Measurements from ENCODE around the gene STK10. TPM values are rescaled to one million over a fixed set of nuclear protein-coding genes. Genes with fewer than 3 reads are reported as not detected.

The STK10 gene
- total RNA-seq, 4 donors from 2014 or later: 3.3 to 24.6 (median 13.4) TPM

- intact Hi-C loops (cut with DNase I; ENCODE audit: low total_unique reads): loop anchor here (5.0 kb wide), 1 partner anchor 191 kb away; no protein-coding TSS in a partner anchor
- H3K4me1 ChIP-seq: no peaks in the 10 kb centered on the region
- DNase-seq: no peak
- TF ChIP-seq CTCF (IDR thresholded peaks at IDR 0.05) (no peak), POLR2A (IDR thresholded peaks at IDR 0.05) (no peak)
- H3K36me3 ChIP-seq: no peaks in the 10 kb centered on the region
- no peak overlapping the region for H3K4me3 ChIP-seq
- H3K9me3 ChIP-seq: no peaks in the 10 kb centered on the region
- H3K27ac ChIP-seq: no peak overlapping the region
- no peaks in the 10 kb centered on the region for H3K27me3 ChIP-seq
Measured at GRCh38 chr5:172101547-172102217, 86.3 kb downstream of the STK10 start.

GRCh38 chr5:172098883-172099282 lies 89.1 kb downstream of the STK10 start:
- DNase-seq: no peak
- TF ChIP-seq CTCF (IDR thresholded peaks at IDR 0.05) (no peak), POLR2A (IDR thresholded peaks at IDR 0.05) (no peak)
- Histone ChIP-seq H3K27ac (no peak overlapping the region), H3K27me3 (no peaks in the 10 kb centered on the region), H3K4me1 (no peaks in the 10 kb centered on the region), H3K9me3 (no peaks in the 10 kb centered on the region), H3K36me3 (no peaks in the 10 kb centered on the region), H3K4me3 (no peak overlapping the region)
- intact Hi-C loops (cut with DNase I; ENCODE audit: low total_unique reads): no loop called here

GRCh38 chr5:172098046-172098445 lies 90.0 kb downstream of the STK10 start:
- DNase-seq: no peak
- intact Hi-C loops (cut with DNase I; ENCODE audit: low total_unique reads): no loop called here
- no peak for TF ChIP-seq POLR2A (IDR thresholded peaks at IDR 0.05)
- Histone ChIP-seq H3K4me1 (no peaks in the 10 kb centered on the region), H3K27ac (no peak overlapping the region), H3K27me3 (no peaks in the 10 kb centered on the region), H3K9me3 (no peaks in the 10 kb centered on the region), H3K4me3 (no peak overlapping the region), H3K36me3 (no peaks in the 10 kb centered on the region)

- H3K9me3 ChIP-seq: no peaks in the 10 kb centered on the region
- TF ChIP-seq POLR2A (IDR thresholded peaks at IDR 0.05): no peak
- TF ChIP-seq CTCF (IDR thresholded peaks at IDR 0.05): no peak
- H3K4me3 ChIP-seq: no peak overlapping the region
- intact Hi-C loops (cut with DNase I; ENCODE audit: low total_unique reads): no loop called here
- H3K27ac ChIP-seq: no peak overlapping the region
- no peaks in the 10 kb centered on the region for H3K27me3 ChIP-seq
- H3K36me3 ChIP-seq: no peaks in the 10 kb centered on the region
- no peaks in the 10 kb centered on the region for H3K4me1 ChIP-seq
- no peak for DNase-seq
Measured at GRCh38 chr5:172097356-172097755, 90.7 kb downstream of the STK10 start.

GRCh38 chr5:172096207-172096940 lies 91.7 kb downstream of the STK10 start:
- no peak for TF ChIP-seq POLR2A (IDR thresholded peaks at IDR 0.05)
- no peak for TF ChIP-seq CTCF (IDR thresholded peaks at IDR 0.05)
- intact Hi-C loops (cut with DNase I; ENCODE audit: low total_unique reads): no loop called here
- no peak for DNase-seq
- Histone ChIP-seq H3K36me3 (no peaks in the 10 kb centered on the region), H3K27me3 (no peaks in the 10 kb centered on the region), H3K4me1 (no peaks in the 10 kb centered on the region), H3K4me3 (no peak overlapping the region), H3K9me3 (no peaks in the 10 kb centered on the region), H3K27ac (no peak overlapping the region)
